GM18526 (cell line): ENCODE measurements around the gene IL1RAP.
A peak's percentile ranks its signal among the peaks of the same experiment; 100 is the strongest.

Experiments
- POLR2A ChIP-seq: IDR thresholded peaks from 3 replicates; pipeline ENCODE4 v1.6.1; 2011; ENCODE audit not compliant: insufficient read length; ENCODE audit errors: extremely low read depth

The IL1RAP gene, protein sequence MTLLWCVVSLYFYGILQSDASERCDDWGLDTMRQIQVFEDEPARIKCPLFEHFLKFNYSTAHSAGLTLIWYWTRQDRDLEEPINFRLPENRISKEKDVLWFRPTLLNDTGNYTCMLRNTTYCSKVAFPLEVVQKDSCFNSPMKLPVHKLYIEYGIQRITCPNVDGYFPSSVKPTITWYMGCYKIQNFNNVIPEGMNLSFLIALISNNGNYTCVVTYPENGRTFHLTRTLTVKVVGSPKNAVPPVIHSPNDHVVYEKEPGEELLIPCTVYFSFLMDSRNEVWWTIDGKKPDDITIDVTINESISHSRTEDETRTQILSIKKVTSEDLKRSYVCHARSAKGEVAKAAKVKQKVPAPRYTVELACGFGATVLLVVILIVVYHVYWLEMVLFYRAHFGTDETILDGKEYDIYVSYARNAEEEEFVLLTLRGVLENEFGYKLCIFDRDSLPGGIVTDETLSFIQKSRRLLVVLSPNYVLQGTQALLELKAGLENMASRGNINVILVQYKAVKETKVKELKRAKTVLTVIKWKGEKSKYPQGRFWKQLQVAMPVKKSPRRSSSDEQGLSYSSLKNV

GRCh38 chr3:190513409-190514370, at the start of gene IL1RAP:
Gene IL1RAP (plus strand): TSS chr3:190514085. CDS start chr3:190564290, 50,205 bp downstream.
- TF ChIP-seq POLR2A = peak; percentile 24

GRCh38 chr3:190467922-190468321, 46.0 kb upstream of the IL1RAP start:
- TF ChIP-seq POLR2A = no peak

- no peak for TF ChIP-seq POLR2A
Measured at GRCh38 chr3:190481779-190482178, 32.1 kb upstream of the IL1RAP start.

GRCh38 chr3:190485830-190486532, 27.9 kb upstream of the IL1RAP start:
- no peak for TF ChIP-seq POLR2A

DNA sequence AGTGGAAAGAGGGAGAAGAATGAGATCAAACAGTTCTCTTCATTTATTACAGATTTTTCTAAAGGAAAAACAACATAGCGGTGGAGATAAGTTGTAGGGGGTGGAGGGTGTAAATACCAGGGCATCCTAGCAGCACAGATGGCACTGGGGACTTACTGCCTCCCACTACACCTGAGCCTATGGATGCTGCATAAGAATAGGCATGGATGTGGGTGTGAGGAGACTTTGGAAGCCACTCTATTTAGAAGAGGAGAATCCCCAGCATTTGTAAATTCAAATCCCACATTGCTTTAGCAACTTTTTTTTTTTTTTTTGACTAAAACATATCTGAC, 27.4 kb upstream of the IL1RAP start:
- no peak for TF ChIP-seq POLR2A

GRCh38 chr3:190486908-190487607, 26.8 kb upstream of the IL1RAP start:
- no peak for TF ChIP-seq POLR2A

GRCh38 chr3:190491533-190492054, 22.3 kb upstream of the IL1RAP start:
- TF ChIP-seq POLR2A = no peak

DNA sequence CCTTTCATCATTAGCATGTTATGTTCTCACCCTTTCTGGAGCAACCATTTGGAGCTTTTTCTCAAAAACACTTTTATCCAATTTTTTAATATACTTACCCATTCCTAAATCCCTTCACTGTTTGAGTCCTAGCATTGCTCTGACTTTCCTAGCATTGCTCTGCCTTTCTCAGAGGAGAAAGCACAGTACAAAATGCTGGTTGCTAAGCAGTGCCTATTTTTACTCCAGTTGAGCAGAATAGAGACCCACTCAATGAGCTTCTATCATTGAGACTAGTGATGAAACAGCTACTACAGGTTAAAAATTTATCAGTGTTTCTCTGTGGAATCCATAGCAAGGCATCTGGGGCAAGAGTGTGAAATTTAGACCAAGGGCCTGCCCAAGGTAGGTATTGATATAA, 21.8 kb upstream of the IL1RAP start:
- TF ChIP-seq POLR2A = no peak

- no peak for TF ChIP-seq POLR2A
Measured at GRCh38 chr3:190492966-190493365, 20.9 kb upstream of the IL1RAP start.

DNA sequence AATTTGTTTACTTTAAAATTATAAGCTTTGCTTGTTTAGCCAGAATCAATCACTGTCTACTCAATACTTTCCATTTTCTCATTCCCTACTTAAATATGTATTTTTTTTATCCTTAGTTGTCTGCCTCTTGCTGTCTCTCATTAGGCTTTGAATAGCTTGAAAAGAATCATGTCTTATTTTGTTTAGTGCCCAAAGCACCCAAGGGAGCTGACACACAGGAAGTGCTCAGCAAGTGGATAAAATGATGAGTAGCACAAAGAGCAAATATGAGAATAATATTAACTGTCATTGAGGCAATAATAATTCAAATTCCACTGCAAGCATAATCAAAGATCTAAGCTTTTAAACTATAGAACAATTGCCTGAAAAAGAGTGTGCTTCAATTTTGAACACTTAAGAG, 19.0 kb upstream of the IL1RAP start:
- no peak for TF ChIP-seq POLR2A

DNA sequence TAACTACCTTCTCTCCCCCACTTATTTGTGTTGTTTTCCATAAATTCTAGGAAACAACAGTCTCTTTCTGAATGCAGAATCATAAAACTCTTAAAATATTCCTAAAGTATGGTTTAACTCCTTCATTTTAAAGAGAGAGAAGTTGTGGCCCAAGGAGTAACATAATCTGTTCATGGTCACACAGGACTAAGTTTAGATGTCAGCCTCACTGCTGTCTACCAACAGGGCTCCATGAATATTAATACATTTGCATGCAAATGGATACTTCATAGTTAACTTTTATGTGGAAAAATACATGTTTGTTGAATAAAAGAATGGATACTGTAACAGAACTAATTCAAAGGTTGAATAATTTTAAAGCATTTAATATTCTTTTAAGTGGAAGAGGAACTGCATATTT, 18.5 kb upstream of the IL1RAP start:
- TF ChIP-seq POLR2A = no peak

- no peak for TF ChIP-seq POLR2A
Measured at GRCh38 chr3:190495796-190496195, 18.1 kb upstream of the IL1RAP start.

DNA sequence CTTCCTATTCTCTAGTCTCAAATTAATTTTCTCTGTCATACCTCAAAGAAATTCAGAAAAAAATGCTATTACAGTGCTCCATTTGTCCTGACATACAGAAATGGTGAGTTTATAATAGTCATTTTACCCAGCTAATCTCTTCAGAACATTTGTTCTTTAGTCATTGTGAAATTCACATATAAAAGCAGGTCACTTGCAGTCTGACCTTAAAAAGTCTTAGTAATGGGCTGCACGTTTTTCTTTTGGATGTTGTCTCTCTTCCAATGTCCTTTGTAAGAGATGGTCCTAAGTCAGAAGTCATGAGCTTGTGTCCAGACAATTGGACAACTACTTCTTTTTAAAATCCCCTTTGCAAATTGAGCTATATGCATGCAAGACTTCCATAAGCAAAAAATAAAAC, 17.0 kb upstream of the IL1RAP start:
- TF ChIP-seq POLR2A = no peak

DNA sequence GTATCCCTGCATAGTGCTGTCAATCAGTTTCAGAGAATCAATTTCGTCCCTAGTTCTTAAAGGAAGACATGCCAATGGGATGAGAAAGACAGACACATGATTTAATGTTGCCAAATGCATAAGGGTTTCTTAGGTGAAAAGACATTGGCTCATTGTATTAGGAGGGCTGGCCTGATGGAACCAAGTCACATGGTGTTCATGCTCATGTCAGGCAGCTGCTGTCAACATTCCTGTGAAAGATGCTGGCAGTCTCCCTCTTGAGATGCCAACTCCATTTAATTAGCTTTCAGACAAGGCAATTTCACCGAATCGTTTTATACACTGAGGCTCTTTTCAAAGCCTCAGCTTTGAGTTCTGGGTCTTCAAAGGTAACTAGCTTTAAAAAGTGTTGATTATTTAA, 16.1 kb upstream of the IL1RAP start:
- TF ChIP-seq POLR2A = no peak
